Body of pancreas (tissue), 4 donors: ENCODE results near the gene UNC5A.

ENCODE experiments used
- CTCF ChIP-seq, 7 experiments: fragments of 450-650 bp in 4 of 7; fragments of 200-600 bp in 3 of 7; sonication (generic) in 3 of 7; IDR thresholded peaks; one replicate each; pipeline ENCODE4 v1.5.1; 2016 to 2019; ENCODE audit warnings: antibody characterized with exemption in 7 of 7
- POLR2A ChIP-seq, 3 donors: fragments of 450-650 bp; IDR thresholded peaks; one replicate each; pipeline ENCODE4 v1.6.1; 2016; ENCODE audit warnings: antibody characterized with exemption in 3 of 3, mild to moderate bottlenecking in 2 of 3

- TF ChIP-seq CTCF (IDR thresholded peaks at IDR 0.05) (no peak), POLR2A (IDR thresholded peaks at IDR 0.05) (no peak)
Measured at GRCh38 chr5:176796970-176797369, 13.4 kb upstream of the UNC5A start.
